HG03159 (cell line): Measurements from ENCODE around the gene SNX15.

ENCODE experiments used
- ATAC-seq: cut with Tn5 transposase; IDR thresholded peaks from one replicate; pipeline ENCODE4 v1.9.1; 2021; ENCODE audit warnings: mild to moderate bottlenecking, moderate library complexity; ENCODE audit not compliant: unreplicated experiment

Gene SNX15

GRCh38 chr11:65055538-65055937 is 28.3 kb downstream of the SNX15 start:
- ATAC-seq: no peak

GRCh38 chr11:65056999-65057398 is 29.8 kb downstream of the SNX15 start:
- no peak for ATAC-seq

- ATAC-seq: no peak
Observed at GRCh38 chr11:65057526-65057925, 30.3 kb downstream of the SNX15 start.

GRCh38 chr11:65058012-65058411 is 30.8 kb downstream of the SNX15 start:
- no peak for ATAC-seq

- no peak for ATAC-seq
Observed at GRCh38 chr11:65058419-65059054, 31.3 kb downstream of the SNX15 start, which contains the start of gene NAALADL1. Gene NAALADL1, minus strand, starts transcription at chr11:65058553. Its CDS starts 32 bp downstream, at chr11:65058521.

- ATAC-seq: no peak
Observed at GRCh38 chr11:65059523-65059922, 32.3 kb downstream of the SNX15 start.

- no peak for ATAC-seq
Observed at GRCh38 chr11:65059959-65060824, 33.0 kb downstream of the SNX15 start.

- ATAC-seq: no peak
Observed at GRCh38 chr11:65060913-65061408, 33.7 kb downstream of the SNX15 start.

- no peak for ATAC-seq
Observed at GRCh38 chr11:65063532-65063931, 36.3 kb downstream of the SNX15 start.

- no peak for ATAC-seq
Observed at GRCh38 chr11:65064847-65065240, 37.6 kb downstream of the SNX15 start.

GRCh38 chr11:65065851-65066250 is 38.6 kb downstream of the SNX15 start:
- no peak for ATAC-seq

GRCh38 chr11:65066315-65066714 is 39.1 kb downstream of the SNX15 start:
- ATAC-seq: no peak

GRCh38 chr11:65066805-65067291 is 39.6 kb downstream of the SNX15 start:
- no peak for ATAC-seq

- no peak for ATAC-seq
Observed at GRCh38 chr11:65067446-65067845, 40.2 kb downstream of the SNX15 start.

- ATAC-seq: no peak
Observed at GRCh38 chr11:65069217-65069616, 42.0 kb downstream of the SNX15 start.

- ATAC-seq: no peak
Observed at GRCh38 chr11:65071907-65072630, 44.8 kb downstream of the SNX15 start.

GRCh38 chr11:65072631-65072966 is 45.4 kb downstream of the SNX15 start:
- no peak for ATAC-seq

- no peak for ATAC-seq
Observed at GRCh38 chr11:65077451-65077850, 50.2 kb downstream of the SNX15 start.

GRCh38 chr11:65078151-65078550 is 50.9 kb downstream of the SNX15 start:
- no peak for ATAC-seq

GRCh38 chr11:65078786-65079342 is 51.6 kb downstream of the SNX15 start:
- ATAC-seq: no peak
